ENCODE measurements around the gene PSMC1.

Gene PSMC1

GRCh38 chr14:90304502-90304901 is 48.1 kb downstream of the PSMC1 start:
- ATAC-seq, result no peak
- no peak for DNase-seq (ENCODE audit: low spot score in 2 of 2)
- no peaks in the 10 kb centered on the region for H3K9me3 Mint-ChIP-seq
- no peak overlapping the region for H3K27ac Mint-ChIP-seq
- no peak overlapping the region for H3K4me3 Mint-ChIP-seq
- H3K4me1 Mint-ChIP-seq, result peaks cover 10% of the 10 kb centered on the region
- peaks cover 84% of the 10 kb centered on the region for H3K36me3 Mint-ChIP-seq

GRCh38 chr14:90305176-90305601 is 48.8 kb downstream of the PSMC1 start:
- H3K9me3 Mint-ChIP-seq, result no peaks in the 10 kb centered on the region
- H3K4me3 Mint-ChIP-seq, result no peak overlapping the region
- ATAC-seq (no peak), DNase-seq (ENCODE audit: low spot score in 2 of 2) (no peak)
- peaks cover 84% of the 10 kb centered on the region for H3K36me3 Mint-ChIP-seq
- no peak overlapping the region for H3K27ac Mint-ChIP-seq
- H3K4me1 Mint-ChIP-seq, result peaks cover 10% of the 10 kb centered on the region

- Mint-ChIP-seq H3K9me3 (no peaks in the 10 kb centered on the region), H3K4me3 (no peak overlapping the region), H3K36me3 (peaks cover 86% of the 10 kb centered on the region), H3K27ac (no peak overlapping the region), H3K4me1 (no peaks in the 10 kb centered on the region)
- DNase-seq (ENCODE audit: low spot score in 2 of 2) (no peak), ATAC-seq (no peak)
These were observed 52.2 kb downstream of the PSMC1 start for GRCh38 chr14:90308561-90308960.

- Mint-ChIP-seq H3K9me3 (no peaks in the 10 kb centered on the region), H3K4me1 (peaks cover 26% of the 10 kb centered on the region), H3K36me3 (peaks cover 57% of the 10 kb centered on the region), H3K27ac (no peak overlapping the region), H3K4me3 (no peak overlapping the region)
- DNase-seq (ENCODE audit: low spot score in 2 of 2) (no peak), ATAC-seq (no peak)
These were observed 60.9 kb downstream of the PSMC1 start for GRCh38 chr14:90317286-90317685.

- Mint-ChIP-seq H3K9me3 (no peaks in the 10 kb centered on the region), H3K36me3 (peaks cover 50% of the 10 kb centered on the region)
- DNase-seq (ENCODE audit: low spot score in 2 of 2), result no peak
These were observed 61.7 kb downstream of the PSMC1 start for GRCh38 chr14:90318016-90318415.

GRCh38 chr14:90319173-90319572 is 62.8 kb downstream of the PSMC1 start:
- DNase-seq (ENCODE audit: low spot score in 2 of 2) (no peak), ATAC-seq (no peak)
- Mint-ChIP-seq H3K27ac (no peak overlapping the region), H3K4me3 (no peak overlapping the region), H3K4me1 (peaks cover 26% of the 10 kb centered on the region), H3K9me3 (no peaks in the 10 kb centered on the region), H3K36me3 (peaks cover 38% of the 10 kb centered on the region)

More at GRCh38 chr14:90318016-90318415, 61.7 kb downstream of the PSMC1 start:
- Mint-ChIP-seq H3K4me1 (peaks cover 26% of the 10 kb centered on the region), H3K27ac (no peak overlapping the region), H3K4me3 (no peak overlapping the region)
- no peak for ATAC-seq

- Mint-ChIP-seq H3K4me1 (peaks cover 26% of the 10 kb centered on the region), H3K27ac (peak overlapping the region; percentile 74), H3K36me3 (peaks cover 31% of the 10 kb centered on the region), H3K4me3 (no peak overlapping the region), H3K9me3 (no peaks in the 10 kb centered on the region)
- ATAC-seq (peak; percentile 53), DNase-seq (ENCODE audit: low spot score in 2 of 2) (no peak)
These were observed 63.5 kb downstream of the PSMC1 start for GRCh38 chr14:90319634-90320541.

GRCh38 chr14:90321891-90322290 is 65.5 kb downstream of the PSMC1 start:
- DNase-seq (ENCODE audit: low spot score in 2 of 2), result no peak
- no peaks in the 10 kb centered on the region for H3K9me3 Mint-ChIP-seq
- no peak for ATAC-seq
- peaks cover 26% of the 10 kb centered on the region for H3K4me1 Mint-ChIP-seq
- no peak overlapping the region for H3K4me3 Mint-ChIP-seq
- H3K36me3 Mint-ChIP-seq, result peaks cover 11% of the 10 kb centered on the region
- H3K27ac Mint-ChIP-seq, result no peak overlapping the region

All from stimulated activated effector memory CD8-positive, alpha-beta T cell treated with anti-CD3 and anti-CD28 coated beads, Interleukin-12 subunit alpha, Interleukin-12 subunit beta, amount 100 ng/mL, for 72 hours (primary cell).